ENCODE measurements around the gene STK39.

Gene STK39

GRCh38 chr2:168035458-168035857 is 211.9 kb downstream of the STK39 start:
- no peak for DNase-seq

- no peak for DNase-seq
Measured at GRCh38 chr2:168034616-168035015, 212.8 kb downstream of the STK39 start.

- DNase-seq, result no peak
Measured at GRCh38 chr2:168033966-168034365, 213.4 kb downstream of the STK39 start.

GRCh38 chr2:168032091-168032490 is 215.3 kb downstream of the STK39 start:
- DNase-seq, result no peak

GRCh38 chr2:168030862-168031624 is 216.4 kb downstream of the STK39 start:
- no peak for DNase-seq

GRCh38 chr2:168029071-168029470 is 218.3 kb downstream of the STK39 start:
- no peak for DNase-seq

GRCh38 chr2:168028362-168028761 is 219.0 kb downstream of the STK39 start:
- DNase-seq, result no peak

GRCh38 chr2:168025487-168026202 is 221.8 kb downstream of the STK39 start:
- no peak for DNase-seq

- no peak for DNase-seq
Measured at GRCh38 chr2:168024459-168024858, 222.9 kb downstream of the STK39 start.

GRCh38 chr2:168021800-168022587 is 225.4 kb downstream of the STK39 start:
- no peak for DNase-seq

- DNase-seq, result no peak
Measured at GRCh38 chr2:168015274-168015953, 232.0 kb downstream of the STK39 start.

GRCh38 chr2:168009900-168010299 is 237.5 kb downstream of the STK39 start:
- DNase-seq, result no peak

- no peak for DNase-seq
Measured at GRCh38 chr2:168008646-168009195, 238.7 kb downstream of the STK39 start.

GRCh38 chr2:168006498-168006897 is 240.9 kb downstream of the STK39 start:
- no peak for DNase-seq

GRCh38 chr2:168005586-168005985 is 241.8 kb downstream of the STK39 start:
- DNase-seq, result no peak

- DNase-seq, result no peak
Measured at GRCh38 chr2:168003876-168004275, 243.5 kb downstream of the STK39 start.

- no peak for DNase-seq
Measured at GRCh38 chr2:168002021-168002553, 245.3 kb downstream of the STK39 start.

GRCh38 chr2:167992278-167992677 is 255.1 kb downstream of the STK39 start:
- no peak for DNase-seq

GRCh38 chr2:167990062-167990461 is 257.3 kb downstream of the STK39 start:
- DNase-seq, result no peak

GRCh38 chr2:167988296-167988695 is 259.1 kb downstream of the STK39 start:
- no peak for DNase-seq

GRCh38 chr2:167987558-167987957 is 259.8 kb downstream of the STK39 start:
- DNase-seq, result no peak

- DNase-seq, result no peak
Measured at GRCh38 chr2:167987026-167987425, 260.4 kb downstream of the STK39 start.

All from SW 1271 (cell line).